Gastroesophageal sphincter (tissue), 4 donors: ENCODE data around the gene RBM28. TPM values are rescaled to one million over a fixed set of nuclear protein-coding genes. Genes with fewer than 3 reads are reported as not detected.

ENCODE experiments used
- ATAC-seq: fragments of 150-250 bp; one replicate; pipeline ENCODE4 v1.9.1; 2016; ENCODE audit warnings: mild to moderate bottlenecking, moderate library complexity
- H3K27ac ChIP-seq, 4 donors: fragments of 200-600 bp; sonication (generic) in 3 of 4; 1 replicate in 3 of 4; 2 replicates in 1 of 4; pipeline ENCODE4 v1.5.1; 2016 to 2019
- H3K27me3 ChIP-seq: fragments of 200-600 bp; sonication (generic); one replicate; pipeline ENCODE4 v1.5.1; 2019
- H3K36me3 ChIP-seq, 2 donors: fragments of 200-600 bp; sonication (generic); one replicate each; pipeline ENCODE4 v1.5.1; 2019; ENCODE audit warnings: control low read depth in 1 of 2
- H3K4me1 ChIP-seq, 3 donors: fragments of 200-600 bp; sonication (generic); 1 replicate in 2 of 3; 2 replicates in 1 of 3; pipeline ENCODE4 v1.5.1; 2016 to 2019; ENCODE audit warnings: control low read depth in 2 of 3
- H3K4me3 ChIP-seq, 2 donors: fragments of 200-600 bp; sonication (generic); one replicate each; pipeline ENCODE4 v1.5.1; 2019; ENCODE audit warnings: mild to moderate bottlenecking in 1 of 2, moderate library complexity in 1 of 2
- H3K9me3 ChIP-seq, 3 donors: fragments of 200-600 bp; sonication (generic); one replicate each; pipeline ENCODE4 v1.5.1; 2017 to 2019; ENCODE audit warnings: control low read depth in 2 of 3
- CTCF ChIP-seq, 4 experiments: fragments of 200-600 bp in 2 of 4; fragments of 450-650 bp in 2 of 4; sonication (generic) in 1 of 4; IDR thresholded peaks; one replicate each; pipeline ENCODE4 v1.5.1; 2017 to 2019; ENCODE audit warnings: antibody characterized with exemption in 4 of 4, mild to moderate bottlenecking in 2 of 4, moderate library complexity in 2 of 4
- EP300 ChIP-seq: sonication (generic); formaldehyde crosslinking; IDR thresholded peaks from one replicate; pipeline ENCODE4 v1.6.1; 2017; ENCODE audit warnings: antibody characterized with exemption, mild to moderate bottlenecking
- POLR2A ChIP-seq, 2 donors: fragments of 450-650 bp; IDR thresholded peaks; one replicate each; pipeline ENCODE4 v1.6.1; 2017; ENCODE audit warnings: antibody characterized with exemption in 2 of 2, mild to moderate bottlenecking in 2 of 2, moderate library complexity in 1 of 2
- POLR2AphosphoS5 ChIP-seq: sonication (generic); formaldehyde crosslinking; IDR thresholded peaks from one replicate; pipeline ENCODE4 v1.6.1; 2017; ENCODE audit warnings: antibody characterized with exemption
- WGBS, 2 donors: methylation state at CpG; one replicate each; pipeline ENCODE4 v1.1.5; 2018; ENCODE audit warnings: low coverage in 1 of 2; 5-methylcytosine and 5-hydroxymethylcytosine counted together
- total RNA-seq, 4 donors: library from RNA; depleted of rRNA; stranded (reverse); fragments of >200 nt; gene quantifications; one replicate each; pipeline ENCODE4 v1.1.0, GENCODE V29; 2016

Gene RBM28
- total RNA-seq, 4 donors from 2014 or later, result 12.7 to 27.1 (median 19.5) TPM

DNA sequence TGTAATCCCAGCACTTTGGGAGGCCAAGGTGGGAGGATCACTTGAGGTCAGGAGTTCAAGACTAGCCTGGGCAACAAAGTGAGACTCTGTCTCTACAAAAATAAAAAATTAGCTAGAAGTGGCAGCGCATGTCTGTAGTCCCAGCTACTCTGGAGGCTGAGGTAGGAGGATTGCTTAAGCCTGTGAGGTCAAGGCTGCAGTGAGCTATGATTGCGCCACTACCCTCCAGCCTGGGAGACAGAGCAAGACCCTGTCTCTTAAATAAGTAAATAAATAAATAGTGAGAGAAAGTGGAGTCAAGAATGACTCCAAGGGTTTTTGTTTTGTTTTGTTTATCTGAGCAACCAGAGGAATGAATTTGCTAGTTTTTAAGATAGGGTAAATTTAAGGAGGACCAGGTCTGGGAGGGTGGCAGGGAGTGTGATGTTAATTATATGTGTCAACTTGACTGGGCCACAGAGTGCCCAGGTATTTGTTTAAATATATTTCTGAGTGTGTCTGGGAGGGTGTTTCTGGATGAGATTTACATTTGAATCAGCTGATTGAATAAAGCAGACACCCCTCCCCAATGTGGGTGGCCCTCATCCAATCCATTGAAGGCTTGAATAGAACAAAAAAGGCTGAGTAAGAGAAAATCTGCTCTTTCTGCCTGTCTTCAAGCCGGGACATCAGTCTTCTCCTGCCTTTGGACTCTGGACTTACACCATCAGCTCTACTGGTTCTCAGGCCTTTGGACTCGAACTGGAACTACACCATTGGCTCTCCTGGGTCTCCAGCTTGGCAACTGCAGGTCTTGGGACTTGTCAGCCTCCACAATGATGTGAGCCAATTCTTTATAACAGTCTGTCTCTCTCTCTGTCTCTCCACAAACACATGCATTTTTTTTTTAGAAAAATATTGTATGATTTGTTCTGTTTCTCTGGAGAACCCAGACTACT lies 42.5 kb upstream of the RBM28 start:
- no peak for TF ChIP-seq EP300

DNA sequence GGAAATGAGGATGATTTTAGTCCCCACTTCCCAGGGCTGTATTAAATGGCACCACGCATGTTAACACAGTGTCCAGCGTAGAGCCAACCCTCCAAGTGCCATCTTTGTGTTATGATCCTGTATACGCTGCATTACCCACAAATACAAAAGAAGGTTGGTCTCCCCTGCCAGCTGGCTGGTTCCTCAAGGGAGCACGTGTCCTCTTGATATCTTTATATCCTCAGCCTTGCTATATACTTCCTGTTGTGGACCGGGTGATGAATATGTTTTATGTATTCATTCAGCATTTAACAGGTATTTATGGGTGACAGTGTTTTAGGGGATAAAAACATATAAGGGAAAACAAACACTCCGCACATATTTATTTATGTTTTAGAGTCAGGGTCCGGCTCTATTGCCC lies 41.0 kb upstream of the RBM28 start:
- Histone ChIP-seq H3K36me3 (no peaks in the 10 kb centered on the region), H3K4me3 (no peak overlapping the region), H3K4me1 (peaks cover 0 to 11% (median 0%) of the 10 kb centered on the region in 3 donors), H3K27ac (no peak overlapping the region), H3K27me3 (peaks cover 20% of the 10 kb centered on the region), H3K9me3 (no peaks in the 10 kb centered on the region)
- WGBS, 2 donors, result 77 to 84% methylated on average over 6 to 7 of the region's 7 CpGs
- no peak for TF ChIP-seq POLR2A (IDR thresholded peaks at IDR 0.05)
- no peak for TF ChIP-seq POLR2AphosphoS5
- no peak for TF ChIP-seq EP300
- no peak for TF ChIP-seq CTCF (IDR thresholded peaks at IDR 0.05)
- no peak for ATAC-seq

More for the DNA sequence above, 42.5 kb upstream of the RBM28 start:
- ATAC-seq, result no peak
- WGBS, 2 donors, result 83 to 88% methylated on average over 4 of the region's 4 CpGs
- H3K4me1 ChIP-seq, result peaks cover 0 to 11% (median 0%) of the 10 kb centered on the region in 3 donors
- no peaks in the 10 kb centered on the region for H3K9me3 ChIP-seq
- H3K27me3 ChIP-seq, result peaks cover 20% of the 10 kb centered on the region
- H3K27ac ChIP-seq, result no peak overlapping the region
- peaks cover 0 to under 1% of the 10 kb centered on the region in 2 donors for H3K36me3 ChIP-seq
- no peak overlapping the region for H3K4me3 ChIP-seq

GRCh38 chr7:128383776-128384175 lies 40.1 kb upstream of the RBM28 start:
- WGBS, 2 donors, result 55% methylated on average over 2 of the region's 3 CpGs; no CpG with 5 or more reads in 1 of the 2 donors
- no peak overlapping the region for H3K27ac ChIP-seq
- TF ChIP-seq EP300 (no peak), CTCF (IDR thresholded peaks at IDR 0.05) (no peak), POLR2A (IDR thresholded peaks at IDR 0.05) (no peak), POLR2AphosphoS5 (no peak)
- ATAC-seq, result no peak
- no peak overlapping the region for H3K4me3 ChIP-seq
- H3K27me3 ChIP-seq, result peaks cover 10% of the 10 kb centered on the region
- peaks cover 0 to 11% (median 0%) of the 10 kb centered on the region in 3 donors for H3K4me1 ChIP-seq
- no peaks in the 10 kb centered on the region for H3K9me3 ChIP-seq
- H3K36me3 ChIP-seq, result no peaks in the 10 kb centered on the region

GRCh38 chr7:128381161-128381821 lies 37.6 kb upstream of the RBM28 start:
- Histone ChIP-seq H3K9me3 (no peaks in the 10 kb centered on the region), H3K4me1 (no peaks in the 10 kb centered on the region), H3K27me3 (no peaks in the 10 kb centered on the region), H3K27ac (no peak overlapping the region), H3K4me3 (no peak overlapping the region), H3K36me3 (no peaks in the 10 kb centered on the region)
- TF ChIP-seq POLR2A (IDR thresholded peaks at IDR 0.05), result no peak
- TF ChIP-seq CTCF (IDR thresholded peaks at IDR 0.05), result peak in 2 of 4 experiments; percentile 10 to 46
- no peak for TF ChIP-seq EP300
- no peak for TF ChIP-seq POLR2AphosphoS5
- WGBS, 2 donors, result 10 to 63% methylated on average over 2 of the region's 19 CpGs
- peak; percentile 82 for ATAC-seq

DNA sequence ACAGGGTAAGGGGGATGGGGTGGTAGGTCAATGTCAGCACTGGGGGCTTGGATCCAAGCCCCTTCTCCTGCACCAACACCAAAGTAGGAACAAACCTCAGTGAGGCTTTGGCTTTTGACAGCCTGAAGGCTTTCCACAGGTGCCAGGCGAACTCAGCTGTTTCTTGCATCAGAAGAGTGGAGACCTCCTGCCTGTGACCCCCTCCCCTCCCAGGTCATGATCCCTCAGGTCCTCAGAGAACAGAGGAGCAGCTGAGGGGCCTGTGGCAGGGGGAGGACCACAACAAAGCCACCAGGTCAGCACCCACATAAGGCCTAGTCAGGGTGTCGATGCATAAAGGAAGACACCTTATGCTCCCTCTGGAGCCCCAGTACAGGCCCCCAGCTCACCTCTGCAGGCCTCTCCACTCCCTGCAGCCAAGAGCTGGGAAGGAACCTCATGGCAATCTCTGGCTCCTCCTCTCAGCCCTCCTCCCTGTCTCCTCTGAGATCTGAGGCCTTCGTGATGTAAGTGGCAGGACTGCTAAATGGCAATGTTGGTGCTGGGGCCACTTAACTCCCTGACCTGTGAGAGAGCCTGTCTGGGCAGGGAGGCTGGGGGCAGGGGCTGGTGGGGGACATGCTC lies 36.9 kb upstream of the RBM28 start:
- TF ChIP-seq EP300 (no peak), CTCF (IDR thresholded peaks at IDR 0.05) (no peak), POLR2AphosphoS5 (no peak)
- Histone ChIP-seq H3K4me3 (no peak overlapping the region), H3K27me3 (no peaks in the 10 kb centered on the region), H3K4me1 (no peaks in the 10 kb centered on the region), H3K36me3 (no peaks in the 10 kb centered on the region), H3K9me3 (no peaks in the 10 kb centered on the region), H3K27ac (no peak overlapping the region)
- no peak for ATAC-seq
- WGBS, 2 donors, result 100% methylated on average over 2 of the region's 3 CpGs; no CpG with 5 or more reads in 1 of the 2 donors
